Measurements from ENCODE around the gene SGK2. TPM values are rescaled to one million over a fixed set of nuclear protein-coding genes. Genes with fewer than 3 reads are reported as not detected.

The SGK2 gene
- total and polyA plus RNA-seq, 2 of the 13 experiments (the other 11 are each of a cell fraction or from before 2014, with no cell fraction given), result 6.2 to 29.4 TPM

GRCh38 chr20:43558412-43559146, at the start of gene SGK2 (continued):
- TF ChIP-seq NFAT5 (CRISPR knock-in tag; IDR thresholded peaks at IDR 0.05) (no peak), THRA (CRISPR knock-in tag; IDR thresholded peaks at IDR 0.05; ENCODE audit: borderline replicate concordance) (peak; percentile 86; the same call in 1 of the 2 replicates), ZNF276 (CRISPR knock-in tag; IDR thresholded peaks at IDR 0.05; ENCODE audit: low read depth) (peak; percentile 82), KLF12 (CRISPR knock-in tag; IDR thresholded peaks at IDR 0.05; ENCODE audit: borderline replicate concordance) (no peak; the same call in 1 of the 2 replicates), ZHX1 (CRISPR knock-in tag; IDR thresholded peaks at IDR 0.05; ENCODE audit: low read depth) (peak; percentile 81), HNRNPH1 (optimal IDR thresholded peaks at IDR 0.05; ENCODE audit: low read depth, low read length) (no peak), THAP7 (CRISPR knock-in tag; IDR thresholded peaks at IDR 0.05) (no peak; the same call in none of the 2 replicates), FOXA3 (CRISPR knock-in tag; IDR thresholded peaks at IDR 0.05) (peak; percentile 44; the same call in 1 of the 2 replicates), ZNF205 (CRISPR knock-in tag; IDR thresholded peaks at IDR 0.05) (peak; percentile 24; the same call in 1 of the 2 replicates), ZNF17 (CRISPR knock-in tag; IDR thresholded peaks at IDR 0.05) (no peak; the same call in 1 of the 2 replicates), CENPT (CRISPR knock-in tag; IDR thresholded peaks at IDR 0.05; ENCODE audit: low read depth) (no peak), CSRNP1 (CRISPR knock-in tag; IDR thresholded peaks at IDR 0.05) (no peak), DPF2 (CRISPR knock-in tag; IDR thresholded peaks at IDR 0.05; ENCODE audit: borderline replicate concordance, low read depth) (no peak)

Data from HepG2 (cell line).